HG02610 (cell line): ENCODE data around the gene RPP14.
A peak's percentile ranks its signal among the peaks of the same experiment; 100 is the strongest.
"Not testable (repeated sequence)": the region's sequence is repeated elsewhere in the genome, so short reads cannot be mapped to it uniquely, and the experiment has no call there.

Experiments
- ATAC-seq: cut with Tn5 transposase; IDR thresholded peaks from one replicate; pipeline ENCODE4 v1.9.1; 2021; ENCODE audit warnings: mild to moderate bottlenecking, moderate library complexity; ENCODE audit not compliant: unreplicated experiment

The RPP14 gene

GRCh38 chr3:58305882-58306711 is at the start of gene RPP14, which contains the start of gene HTD2:
Gene RPP14 (plus strand): TSS chr3:58306245. CDS start chr3:58310330, 4,085 bp downstream.
Gene HTD2 (plus strand): TSS chr3:58306520. CDS start chr3:58317614, 11,094 bp downstream.
- peak; percentile 91 for ATAC-seq

- ATAC-seq: no peak
These were observed 49.5 kb upstream of the RPP14 start for GRCh38 chr3:58256511-58256910.

GRCh38 chr3:58258392-58259055 is 47.5 kb upstream of the RPP14 start:
- ATAC-seq: no peak

- ATAC-seq: no peak
These were observed 45.7 kb upstream of the RPP14 start for GRCh38 chr3:58260261-58260731.

- no peak for ATAC-seq
These were observed 45.3 kb upstream of the RPP14 start for GRCh38 chr3:58260733-58261132.

- peak; percentile 56 for ATAC-seq
These were observed 43.9 kb upstream of the RPP14 start for GRCh38 chr3:58261954-58262666.

GRCh38 chr3:58266577-58266976 is 39.5 kb upstream of the RPP14 start:
- no peak for ATAC-seq

GRCh38 chr3:58267543-58267942 is 38.5 kb upstream of the RPP14 start:
- ATAC-seq: not testable (repeated sequence)

- ATAC-seq: no peak
These were observed 36.7 kb upstream of the RPP14 start for GRCh38 chr3:58269356-58269755.

- no peak for ATAC-seq
These were observed 35.6 kb upstream of the RPP14 start for GRCh38 chr3:58270485-58270884.

- no peak for ATAC-seq
These were observed 34.0 kb upstream of the RPP14 start for GRCh38 chr3:58271901-58272501.

GRCh38 chr3:58272891-58273290 is 33.2 kb upstream of the RPP14 start:
- ATAC-seq: no peak

- not testable (repeated sequence) for ATAC-seq
These were observed 32.7 kb upstream of the RPP14 start for GRCh38 chr3:58273362-58273761.

GRCh38 chr3:58274027-58274614 is 31.9 kb upstream of the RPP14 start:
- no peak for ATAC-seq

GRCh38 chr3:58281069-58281468 is 25.0 kb upstream of the RPP14 start:
- no peak for ATAC-seq

- no peak for ATAC-seq
These were observed 20.7 kb upstream of the RPP14 start for GRCh38 chr3:58285334-58285733.

- no peak for ATAC-seq
These were observed 18.7 kb upstream of the RPP14 start for GRCh38 chr3:58287354-58287753.

- ATAC-seq: no peak
These were observed 17.9 kb upstream of the RPP14 start for GRCh38 chr3:58288011-58288728.

- not testable (repeated sequence) for ATAC-seq
These were observed 17.0 kb upstream of the RPP14 start for GRCh38 chr3:58288964-58289613.
